Smooth muscle cell (in vitro differentiated cells): ENCODE data around the gene DNAJB13. TPM values are rescaled to one million over a fixed set of nuclear protein-coding genes. Genes with fewer than 3 reads are reported as not detected.

Experiments
- DNase-seq: peaks from one replicate; lab custom pipeline; 2025; ENCODE audit not compliant: unreplicated experiment; lab: John Stamatoyannopoulos, UW
- H2AFZ ChIP-seq: fragments of 200-600 bp; sonication (generic); 2 replicates; pipeline ENCODE4 v1.6.0; 2016; ENCODE audit warnings: antibody characterized with exemption, low read depth, mild to moderate bottlenecking
- H3F3A ChIP-seq: fragments of 200-600 bp; sonication (generic); 2 replicates; pipeline ENCODE4 v1.6.0; 2017; ENCODE audit warnings: antibody characterized with exemption, low read depth
- H3K27ac ChIP-seq: fragments of 200-600 bp; sonication (generic); 2 replicates; pipeline ENCODE4 v1.5.1; 2016; ENCODE audit warnings: low read depth, mild to moderate bottlenecking
- H3K27me3 ChIP-seq: fragments of 200-600 bp; sonication (generic); 2 replicates; pipeline ENCODE4 v1.6.1; 2016; ENCODE audit warnings: low read depth, mild to moderate bottlenecking
- H3K36me3 ChIP-seq: fragments of 200-600 bp; sonication (generic); 2 replicates; pipeline ENCODE4 v1.5.1; 2016; ENCODE audit warnings: low read depth
- H3K4me1 ChIP-seq: fragments of 200-600 bp; sonication (generic); 2 replicates; pipeline ENCODE4 v1.5.1; 2016; ENCODE audit warnings: low read depth
- H3K4me2 ChIP-seq: fragments of 200-600 bp; sonication (generic); 2 replicates; pipeline ENCODE4 v1.6.0; 2016; ENCODE audit warnings: mild to moderate bottlenecking
- H3K4me3 ChIP-seq: fragments of 200-600 bp; sonication (generic); 2 replicates; pipeline ENCODE4 v1.5.1; 2016; ENCODE audit warnings: mild to moderate bottlenecking
- H3K79me2 ChIP-seq: fragments of 200-600 bp; sonication (generic); 2 replicates; pipeline ENCODE4 v1.6.0; 2016; ENCODE audit warnings: low read depth, mild to moderate bottlenecking
- H3K9ac ChIP-seq: fragments of 200-600 bp; sonication (generic); 2 replicates; pipeline ENCODE4 v1.6.0; 2016; ENCODE audit warnings: low read depth
- H3K9me3 ChIP-seq: fragments of 200-600 bp; sonication (generic); replicated peaks from 2 replicates; pipeline ENCODE4 v1.5.1; 2016; ENCODE audit warnings: low read depth
- H4K20me1 ChIP-seq: fragments of 200-600 bp; sonication (generic); 2 replicates; pipeline ENCODE4 v1.6.0; 2016; ENCODE audit warnings: low read depth
- CTCF ChIP-seq: fragments of 200-600 bp; sonication (generic); IDR thresholded peaks from 2 replicates; pipeline ENCODE4 v1.5.1; 2017; ENCODE audit warnings: borderline replicate concordance, mild to moderate bottlenecking, antibody characterized with exemption; ENCODE audit not compliant: insufficient read depth, poor library complexity, severe bottlenecking
- WGBS: methylation state at CpG from one replicate; pipeline ENCODE4 v1.1.7; 2016; ENCODE audit warnings: low lambda C conversion rate; 5-methylcytosine and 5-hydroxymethylcytosine counted together
- polyA plus RNA-seq: library from polyadenylated mRNA; unstranded; fragments of >200 nt; fragmentation: Nextera tagmentation; extraction: Ambion mirVana; gene quantifications from 2 replicates; pipeline ENCODE4 v1.2.1, GENCODE V29; 2016
- total RNA-seq: library from RNA; depleted of rRNA; stranded (reverse); fragments of >200 nt; gene quantifications from 2 replicates; pipeline ENCODE4 v1.2.3, GENCODE V29; 2014

The DNAJB13 gene
- total and polyA plus RNA-seq, 2 experiments from 2014 or later = not detected

DNA sequence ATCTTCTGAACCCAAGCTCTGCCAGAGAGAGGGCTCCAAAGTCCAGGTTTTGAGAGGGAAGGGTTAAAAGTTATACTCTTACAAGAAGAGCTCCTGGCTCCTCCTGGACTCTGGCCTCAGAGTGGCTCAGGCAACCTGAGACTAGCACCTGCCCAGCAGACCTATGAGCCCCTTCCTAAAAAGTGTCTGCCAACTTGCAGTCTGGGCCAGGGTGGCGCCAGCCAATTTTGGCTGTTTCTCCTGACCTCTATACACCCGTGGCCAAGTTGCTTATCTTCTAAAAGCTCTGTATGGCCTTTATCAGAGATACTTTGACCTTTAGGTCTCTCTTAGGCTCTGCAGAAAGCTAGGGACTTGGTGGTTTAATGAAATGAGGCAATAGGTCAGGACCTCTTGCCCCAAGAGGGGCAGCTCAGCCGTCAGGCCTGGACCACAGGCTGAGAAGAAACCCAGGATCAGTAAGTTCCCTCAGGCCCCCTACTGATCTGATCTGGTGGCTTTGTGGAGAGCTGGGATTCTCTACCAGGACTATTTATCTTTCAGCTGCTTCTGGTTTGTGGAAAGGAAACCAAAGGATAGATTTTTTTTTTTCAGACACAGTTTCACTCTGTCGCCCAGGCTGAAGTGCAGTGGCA lies 68.4 kb downstream of the DNAJB13 start:
- no peak overlapping the region for H2AFZ ChIP-seq
- 52% methylated on average over 4 of the region's 4 CpGs for WGBS
- H3K27me3 ChIP-seq = no peaks in the 10 kb centered on the region
- no peaks in the 10 kb centered on the region for H3K9me3 ChIP-seq
- H3K4me2 ChIP-seq = peak overlapping the region; percentile 66
- H4K20me1 ChIP-seq = no peaks in the 10 kb centered on the region
- no peaks in the 10 kb centered on the region for H3K79me2 ChIP-seq
- no peak for TF ChIP-seq CTCF
- no peak overlapping the region for H3K9ac ChIP-seq
- H3F3A ChIP-seq = peaks cover 8% of the 10 kb centered on the region
- no peak overlapping the region for H3K4me3 ChIP-seq
- H3K36me3 ChIP-seq = no peaks in the 10 kb centered on the region
- H3K27ac ChIP-seq = peak overlapping the region; percentile 79
- DNase-seq = no peak
- H3K4me1 ChIP-seq = peaks cover 7% of the 10 kb centered on the region

DNA sequence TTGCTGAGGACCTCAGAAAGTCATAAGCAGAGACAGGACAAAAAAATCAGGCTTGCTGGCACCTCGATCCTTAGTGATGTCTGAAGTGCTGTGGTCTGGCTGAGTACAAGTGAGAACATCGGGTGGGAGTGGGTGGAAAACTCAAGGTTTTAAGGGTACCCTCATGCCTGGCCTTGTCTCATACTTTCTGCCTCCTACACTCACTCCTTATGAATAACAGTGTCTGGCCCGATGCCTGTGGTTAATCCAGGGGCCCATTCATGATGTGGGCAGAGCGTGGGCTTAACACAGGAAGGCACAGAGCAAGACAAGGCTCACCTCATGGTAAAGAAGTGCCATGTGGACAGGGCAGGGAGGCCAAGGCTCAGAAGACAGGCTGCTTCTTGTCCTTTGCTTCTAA lies 69.0 kb downstream of the DNAJB13 start:
- peaks cover 7% of the 10 kb centered on the region for H3K4me1 ChIP-seq
- H3K27ac ChIP-seq = peak overlapping the region; percentile 79
- H3K79me2 ChIP-seq = no peaks in the 10 kb centered on the region
- no peak for DNase-seq
- no peaks in the 10 kb centered on the region for H3K36me3 ChIP-seq
- H2AFZ ChIP-seq = no peak overlapping the region
- no peaks in the 10 kb centered on the region for H3K27me3 ChIP-seq
- TF ChIP-seq CTCF = no peak
- no peaks in the 10 kb centered on the region for H4K20me1 ChIP-seq
- peak overlapping the region; percentile 66 for H3K4me2 ChIP-seq
- no peaks in the 10 kb centered on the region for H3K9me3 ChIP-seq
- peaks cover 8% of the 10 kb centered on the region for H3F3A ChIP-seq
- WGBS = 37% methylated on average over 4 of the region's 4 CpGs
- H3K9ac ChIP-seq = no peak overlapping the region
- H3K4me3 ChIP-seq = no peak overlapping the region

Other genes with a start within 250 kb of the DNAJB13 start
- 145 and 148 TPM in 2 replicates for gene RAB6A, start 190.0 kb upstream of the DNAJB13 start, total RNA-seq
- 102 and 110 TPM in 2 replicates for gene RAB6A, start 190.0 kb upstream of the DNAJB13 start, polyA plus RNA-seq
- 26.4 and 29.7 TPM in 2 replicates for gene MRPL48, start 163.2 kb upstream of the DNAJB13 start, total RNA-seq
- gene MRPL48, start 163.2 kb upstream of the DNAJB13 start, polyA plus RNA-seq = 65.3 and 74.6 TPM in 2 replicates
- 52.4 and 54.0 TPM in 2 replicates for gene COA4, start 74.2 kb upstream of the DNAJB13 start, total RNA-seq
- gene COA4, start 74.2 kb upstream of the DNAJB13 start, polyA plus RNA-seq = 44.1 and 50.6 TPM in 2 replicates
- 10.8 and 11.9 TPM in 2 replicates for gene PAAF1, start 74.0 kb upstream of the DNAJB13 start, total RNA-seq
- 27.6 and 34.9 TPM in 2 replicates for gene PAAF1, start 74.0 kb upstream of the DNAJB13 start, polyA plus RNA-seq
- 0.67 and 4.8 TPM in 2 replicates for gene UCP2, start 31.8 kb downstream of the DNAJB13 start, total RNA-seq
- 8.2 and 12.7 TPM in 2 replicates for gene UCP2, start 31.8 kb downstream of the DNAJB13 start, polyA plus RNA-seq
- gene UCP3, start 58.1 kb downstream of the DNAJB13 start, total RNA-seq = 0.54 and 0.85 TPM in 2 replicates
- gene UCP3, start 58.1 kb downstream of the DNAJB13 start, polyA plus RNA-seq = 0.57 and 0.88 TPM in 2 replicates
- 13.3 and 24.1 TPM in 2 replicates for gene C2CD3, start 220.0 kb downstream of the DNAJB13 start, total RNA-seq
- 4.9 and 10.6 TPM in 2 replicates for gene C2CD3, start 220.0 kb downstream of the DNAJB13 start, polyA plus RNA-seq
- gene PPME1, start 220.3 kb downstream of the DNAJB13 start, total RNA-seq = 44.9 and 67.1 TPM in 2 replicates
- 68.9 and 69.1 TPM in 2 replicates for gene PPME1, start 220.3 kb downstream of the DNAJB13 start, polyA plus RNA-seq